ENCODE results near the gene AGL.
"Not testable (repeated sequence)": the region's sequence is repeated elsewhere in the genome, so short reads cannot be mapped to it uniquely, and the experiment has no call there.

Gene AGL

GRCh38 chr1:99825702-99826101, 24.5 kb upstream of the AGL start:
- Histone ChIP-seq H3K9me3 (ENCODE audit: control insufficient read depth, insufficient read depth, low read length) (no peaks in the 10 kb centered on the region), H3K36me3 (ENCODE audit: control insufficient read depth, insufficient read depth, low read length) (no peaks in the 10 kb centered on the region), H3K27me3 (ENCODE audit: control insufficient read depth, insufficient read depth, low read length) (no peaks in the 10 kb centered on the region), H3K4me1 (ENCODE audit: control insufficient read depth, insufficient read depth, low read length) (no peaks in the 10 kb centered on the region), H3K4me3 (ENCODE audit: low read depth, low read length) (no peak overlapping the region), H3K9ac (ENCODE audit: low read depth, low read length) (no peak overlapping the region)

GRCh38 chr1:99827970-99828369, 22.2 kb upstream of the AGL start:
- Histone ChIP-seq H3K4me3 (ENCODE audit: low read depth, low read length) (no peak overlapping the region), H3K4me1 (ENCODE audit: control insufficient read depth, insufficient read depth, low read length) (no peaks in the 10 kb centered on the region), H3K9ac (ENCODE audit: low read depth, low read length) (no peak overlapping the region), H3K27me3 (ENCODE audit: control insufficient read depth, insufficient read depth, low read length) (no peaks in the 10 kb centered on the region), H3K9me3 (ENCODE audit: control insufficient read depth, insufficient read depth, low read length) (no peaks in the 10 kb centered on the region), H3K36me3 (ENCODE audit: control insufficient read depth, insufficient read depth, low read length) (no peaks in the 10 kb centered on the region)

- no peaks in the 10 kb centered on the region for H3K9me3 ChIP-seq (ENCODE audit: control insufficient read depth, insufficient read depth, low read length)
- no peaks in the 10 kb centered on the region for H3K4me1 ChIP-seq (ENCODE audit: control insufficient read depth, insufficient read depth, low read length)
- no peaks in the 10 kb centered on the region for H3K27me3 ChIP-seq (ENCODE audit: control insufficient read depth, insufficient read depth, low read length)
- no peak overlapping the region for H3K9ac ChIP-seq (ENCODE audit: low read depth, low read length)
- no peaks in the 10 kb centered on the region for H3K36me3 ChIP-seq (ENCODE audit: control insufficient read depth, insufficient read depth, low read length)
- H3K4me3 ChIP-seq (ENCODE audit: low read depth, low read length), result no peak overlapping the region
Measured at GRCh38 chr1:99829269-99829668, 20.9 kb upstream of the AGL start.

DNA sequence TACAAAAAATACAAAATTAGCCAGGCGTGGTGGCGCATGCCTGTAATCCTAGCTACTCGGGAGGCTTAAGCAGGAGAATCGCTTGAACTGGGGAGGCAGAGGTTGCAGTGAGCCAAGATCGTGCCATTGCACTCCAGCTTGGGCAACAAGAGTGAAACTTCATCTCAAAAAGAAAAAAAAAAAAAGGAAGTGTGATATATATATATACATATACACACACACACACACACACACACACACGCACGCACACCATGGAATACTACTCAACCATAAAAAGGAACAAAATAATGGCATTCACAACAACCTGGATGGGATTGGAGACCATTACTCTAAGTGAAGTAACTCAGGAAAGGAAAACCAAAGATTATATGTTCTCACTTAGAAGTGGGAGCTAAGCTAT, 16.2 kb upstream of the AGL start:
- H3K36me3 ChIP-seq (ENCODE audit: control insufficient read depth, insufficient read depth, low read length); H3K4me1 ChIP-seq (ENCODE audit: control insufficient read depth, insufficient read depth, low read length); H3K27me3 ChIP-seq (ENCODE audit: control insufficient read depth, insufficient read depth, low read length); H3K9ac ChIP-seq (ENCODE audit: low read depth, low read length); H3K9me3 ChIP-seq (ENCODE audit: control insufficient read depth, insufficient read depth, low read length); H3K4me3 ChIP-seq (ENCODE audit: low read depth, low read length): not testable (repeated sequence)

DNA sequence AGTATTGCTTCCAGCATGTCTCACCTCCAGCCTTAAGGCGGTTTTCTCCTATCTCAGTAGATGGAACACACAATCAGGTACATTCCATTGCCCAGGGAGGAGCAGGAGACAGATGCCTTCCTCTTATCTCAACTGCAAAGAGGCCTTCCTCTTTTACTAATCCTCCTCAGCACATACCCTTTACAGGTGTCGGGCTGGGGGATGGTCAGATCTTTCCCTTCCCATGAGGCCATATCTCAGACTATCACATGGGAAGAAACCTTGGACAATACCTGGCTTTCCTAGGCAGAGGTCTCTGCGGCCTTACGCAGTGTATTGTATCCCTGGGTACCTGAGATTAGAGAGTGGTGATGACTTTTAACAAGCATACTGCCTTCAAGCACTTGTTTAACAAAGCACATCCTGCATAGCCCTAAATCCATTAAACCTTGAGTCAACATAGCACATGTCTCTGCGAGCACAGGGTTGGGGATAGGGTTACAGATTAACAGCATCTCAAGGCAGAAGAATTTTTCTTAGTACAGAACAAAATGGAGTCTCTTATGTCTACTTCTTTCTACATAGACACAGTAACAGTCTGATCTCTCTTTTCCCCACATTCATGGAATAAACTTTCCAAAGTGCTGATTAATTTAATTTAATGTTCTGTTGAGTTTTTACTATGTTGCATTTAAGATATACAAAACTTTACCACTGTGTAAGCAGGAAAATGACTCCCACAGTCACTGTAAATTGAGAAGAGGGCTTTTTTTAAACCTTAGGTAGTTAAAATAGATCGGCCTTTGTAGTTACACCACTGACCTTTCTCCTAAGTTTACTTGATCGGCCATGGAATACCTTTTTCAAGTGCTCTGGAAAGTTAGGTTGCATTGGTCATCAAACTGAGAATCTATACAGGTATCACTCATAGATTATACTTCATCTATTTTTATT, 13.7 kb upstream of the AGL start:
- H3K4me3 ChIP-seq (ENCODE audit: low read depth, low read length), result not testable (repeated sequence)

GRCh38 chr1:99840353-99840752, 9.8 kb upstream of the AGL start:
- not testable (repeated sequence) for H3K4me1 ChIP-seq (ENCODE audit: control insufficient read depth, insufficient read depth, low read length); H3K4me3 ChIP-seq (ENCODE audit: low read depth, low read length); H3K9ac ChIP-seq (ENCODE audit: low read depth, low read length); H3K36me3 ChIP-seq (ENCODE audit: control insufficient read depth, insufficient read depth, low read length); H3K27me3 ChIP-seq (ENCODE audit: control insufficient read depth, insufficient read depth, low read length); H3K9me3 ChIP-seq (ENCODE audit: control insufficient read depth, insufficient read depth, low read length)

More for the DNA sequence above, 13.7 kb upstream of the AGL start:
- H3K9me3 ChIP-seq (ENCODE audit: control insufficient read depth, insufficient read depth, low read length); H3K36me3 ChIP-seq (ENCODE audit: control insufficient read depth, insufficient read depth, low read length); H3K9ac ChIP-seq (ENCODE audit: low read depth, low read length); H3K4me1 ChIP-seq (ENCODE audit: control insufficient read depth, insufficient read depth, low read length); H3K27me3 ChIP-seq (ENCODE audit: control insufficient read depth, insufficient read depth, low read length): not testable (repeated sequence)

GRCh38 chr1:99843760-99844159, 6.4 kb upstream of the AGL start:
- H3K4me1 ChIP-seq (ENCODE audit: control insufficient read depth, insufficient read depth, low read length), result peaks cover 2% of the 10 kb centered on the region
- H3K4me3 ChIP-seq (ENCODE audit: low read depth, low read length), result no peak overlapping the region
- H3K9me3 ChIP-seq (ENCODE audit: control insufficient read depth, insufficient read depth, low read length), result no peaks in the 10 kb centered on the region
- H3K27me3 ChIP-seq (ENCODE audit: control insufficient read depth, insufficient read depth, low read length), result no peaks in the 10 kb centered on the region
- H3K9ac ChIP-seq (ENCODE audit: low read depth, low read length), result no peak overlapping the region
- H3K36me3 ChIP-seq (ENCODE audit: control insufficient read depth, insufficient read depth, low read length), result no peaks in the 10 kb centered on the region

GRCh38 chr1:99845201-99845600, 5.0 kb upstream of the AGL start:
- H3K9ac ChIP-seq (ENCODE audit: low read depth, low read length); H3K27me3 ChIP-seq (ENCODE audit: control insufficient read depth, insufficient read depth, low read length); H3K36me3 ChIP-seq (ENCODE audit: control insufficient read depth, insufficient read depth, low read length); H3K4me1 ChIP-seq (ENCODE audit: control insufficient read depth, insufficient read depth, low read length); H3K4me3 ChIP-seq (ENCODE audit: low read depth, low read length); H3K9me3 ChIP-seq (ENCODE audit: control insufficient read depth, insufficient read depth, low read length): not testable (repeated sequence)

- no peaks in the 10 kb centered on the region for H3K36me3 ChIP-seq (ENCODE audit: control insufficient read depth, insufficient read depth, low read length)
- H3K9ac ChIP-seq (ENCODE audit: low read depth, low read length), result no peak overlapping the region
- H3K4me3 ChIP-seq (ENCODE audit: low read depth, low read length), result peak overlapping the region; percentile 91
- no peaks in the 10 kb centered on the region for H3K9me3 ChIP-seq (ENCODE audit: control insufficient read depth, insufficient read depth, low read length)
- peaks cover 2% of the 10 kb centered on the region for H3K27me3 ChIP-seq (ENCODE audit: control insufficient read depth, insufficient read depth, low read length)
- peaks cover 11% of the 10 kb centered on the region for H3K4me1 ChIP-seq (ENCODE audit: control insufficient read depth, insufficient read depth, low read length)
Measured at GRCh38 chr1:99849413-99849743, 783 bp upstream of the AGL start.

- Histone ChIP-seq H3K4me1 (ENCODE audit: control insufficient read depth, insufficient read depth, low read length) (peaks cover 11% of the 10 kb centered on the region), H3K27me3 (ENCODE audit: control insufficient read depth, insufficient read depth, low read length) (peaks cover 2% of the 10 kb centered on the region), H3K9ac (ENCODE audit: low read depth, low read length) (peak overlapping the region; percentile 74), H3K4me3 (ENCODE audit: low read depth, low read length) (peak overlapping the region; percentile 91), H3K36me3 (ENCODE audit: control insufficient read depth, insufficient read depth, low read length) (no peaks in the 10 kb centered on the region), H3K9me3 (ENCODE audit: control insufficient read depth, insufficient read depth, low read length) (no peaks in the 10 kb centered on the region)
Measured at GRCh38 chr1:99850459-99851291, 514 bp downstream of the AGL start.

- H3K4me3 ChIP-seq (ENCODE audit: low read depth, low read length), result no peak overlapping the region
- H3K4me1 ChIP-seq (ENCODE audit: control insufficient read depth, insufficient read depth, low read length), result peaks cover 11% of the 10 kb centered on the region
- peaks cover 2% of the 10 kb centered on the region for H3K27me3 ChIP-seq (ENCODE audit: control insufficient read depth, insufficient read depth, low read length)
- no peaks in the 10 kb centered on the region for H3K36me3 ChIP-seq (ENCODE audit: control insufficient read depth, insufficient read depth, low read length)
- H3K9ac ChIP-seq (ENCODE audit: low read depth, low read length), result no peak overlapping the region
- H3K9me3 ChIP-seq (ENCODE audit: control insufficient read depth, insufficient read depth, low read length), result no peaks in the 10 kb centered on the region
Measured at GRCh38 chr1:99851850-99852454, 1.8 kb downstream of the AGL start.

All from iPS-15b (cell line).